ENCODE measurements around the gene UNC5B. TPM values are rescaled to one million over a fixed set of nuclear protein-coding genes. Genes with fewer than 3 reads are reported as not detected.

The UNC5B gene
- total RNA-seq, 6 donors from 2014 or later, result 8.4 to 27.7 (median 20.5) TPM

GRCh38 chr10:71225291-71226058 is 13.1 kb downstream of the UNC5B start:
- peaks cover 5 to 19% (median 14%) of the 10 kb centered on the region in 4 donors for H3K4me1 ChIP-seq
- no peak for DNase-seq
- H3K27ac ChIP-seq, result no peak overlapping the region
- no peaks in the 10 kb centered on the region for H3K27me3 ChIP-seq
- no peak overlapping the region for H3K4me3 ChIP-seq
- H3K9me3 ChIP-seq, result no peaks in the 10 kb centered on the region
- TF ChIP-seq POLR2A (IDR thresholded peaks at IDR 0.05) (no peak), POLR2AphosphoS5 (IDR thresholded peaks at IDR 0.05) (no peak), EP300 (IDR thresholded peaks at IDR 0.05) (no peak), CTCF (IDR thresholded peaks at IDR 0.05) (no peak)
- H3K36me3 ChIP-seq, result no peaks in the 10 kb centered on the region
- 68 to 76% methylated on average over 10 to 12 of the region's 12 CpGs for WGBS, 2 donors
- no peak for ATAC-seq (ENCODE audit: low FRiP score in 2 of 2)

- H3K4me1 ChIP-seq, result peaks cover 30 to 53% (median 46%) of the 10 kb centered on the region in 4 donors
- no peaks in the 10 kb centered on the region for H3K36me3 ChIP-seq
- no peak for DNase-seq
- H3K27me3 ChIP-seq, result no peaks in the 10 kb centered on the region
- no peaks in the 10 kb centered on the region for H3K9me3 ChIP-seq
- no peak overlapping the region for H3K4me3 ChIP-seq
- no peak for TF ChIP-seq CTCF (IDR thresholded peaks at IDR 0.05)
- no peak for TF ChIP-seq POLR2A (IDR thresholded peaks at IDR 0.05)
- TF ChIP-seq EP300 (IDR thresholded peaks at IDR 0.05), result no peak
- TF ChIP-seq POLR2AphosphoS5 (IDR thresholded peaks at IDR 0.05), result no peak
- 84 to 89% methylated on average over 8 to 16 of the region's 16 CpGs for WGBS, 2 donors
- H3K27ac ChIP-seq, result peak overlapping the region; percentile 12 to 60 (median 45)
- no peak for ATAC-seq (ENCODE audit: low FRiP score in 2 of 2)
Observed at GRCh38 chr10:71228875-71229675, 16.7 kb downstream of the UNC5B start.

GRCh38 chr10:71229726-71230655 is 17.6 kb downstream of the UNC5B start:
- H3K4me1 ChIP-seq, result peaks cover 39 to 63% (median 55%) of the 10 kb centered on the region in 4 donors
- peak overlapping the region; percentile 12 to 60 (median 45) for H3K27ac ChIP-seq
- DNase-seq, result no peak
- 73 to 78% methylated on average over 8 to 11 of the region's 11 CpGs for WGBS, 2 donors
- no peak overlapping the region for H3K4me3 ChIP-seq
- H3K27me3 ChIP-seq, result no peaks in the 10 kb centered on the region
- no peak for ATAC-seq (ENCODE audit: low FRiP score in 2 of 2)
- TF ChIP-seq EP300 (IDR thresholded peaks at IDR 0.05) (no peak), POLR2AphosphoS5 (IDR thresholded peaks at IDR 0.05) (no peak), POLR2A (IDR thresholded peaks at IDR 0.05) (no peak), CTCF (IDR thresholded peaks at IDR 0.05) (no peak)
- H3K36me3 ChIP-seq, result no peaks in the 10 kb centered on the region
- no peaks in the 10 kb centered on the region for H3K9me3 ChIP-seq

GRCh38 chr10:71230656-71231025 is 18.3 kb downstream of the UNC5B start:
- no peak for TF ChIP-seq CTCF (IDR thresholded peaks at IDR 0.05)
- peak in 2 of 4 donors; percentile 49 to 77 for TF ChIP-seq EP300 (IDR thresholded peaks at IDR 0.05)
- TF ChIP-seq POLR2A (IDR thresholded peaks at IDR 0.05), result no peak
- peak in 1 of 2 donors; percentile 69 for TF ChIP-seq POLR2AphosphoS5 (IDR thresholded peaks at IDR 0.05)
- DNase-seq (no peak), ATAC-seq (ENCODE audit: low FRiP score in 2 of 2) (no peak)
- Histone ChIP-seq H3K4me1 (peaks cover 45 to 69% (median 60%) of the 10 kb centered on the region in 4 donors), H3K4me3 (no peak overlapping the region), H3K27ac (peak overlapping the region; percentile 4 to 60 (median 36)), H3K27me3 (no peaks in the 10 kb centered on the region), H3K9me3 (no peaks in the 10 kb centered on the region), H3K36me3 (no peaks in the 10 kb centered on the region)
- WGBS, 2 donors, result 67 to 86% methylated on average over 1 of the region's 1 CpG

All from upper lobe of left lung (tissue), 6 donors.